Transverse colon (tissue), 4 donors: ENCODE measurements around the gene RPA3.

Source experiments
- EP300 ChIP-seq: sonication (generic); formaldehyde crosslinking; IDR thresholded peaks from one replicate; pipeline ENCODE4 v1.6.1; 2017; ENCODE audit warnings: antibody characterized with exemption, low read depth
- POLR2A ChIP-seq: fragments of 450-650 bp; IDR thresholded peaks from one replicate; pipeline ENCODE4 v1.6.1; 2016; ENCODE audit warnings: antibody characterized with exemption, mild to moderate bottlenecking, moderate library complexity
- POLR2AphosphoS5 ChIP-seq, 3 donors: sonication (generic); formaldehyde crosslinking; IDR thresholded peaks; one replicate each; pipeline ENCODE4 v1.6.1; 2016; ENCODE audit warnings: antibody characterized with exemption in 3 of 3
- TF ChIP-seq, protein P1 (sequence below), 5 experiments: fragments of 200-600 bp in 3 of 5; fragments of 450-650 bp in 2 of 5; sonication (generic) in 3 of 5; IDR thresholded peaks; 1 replicate in 2 of 5; 2 replicates in 3 of 5; pipeline ENCODE4 v1.5.1; 2016 to 2017; ENCODE audit warnings: antibody characterized with exemption in 5 of 5, inconsistent platforms in 3 of 5, mild to moderate bottlenecking in 2 of 5, moderate library complexity in 1 of 5

DNA sequence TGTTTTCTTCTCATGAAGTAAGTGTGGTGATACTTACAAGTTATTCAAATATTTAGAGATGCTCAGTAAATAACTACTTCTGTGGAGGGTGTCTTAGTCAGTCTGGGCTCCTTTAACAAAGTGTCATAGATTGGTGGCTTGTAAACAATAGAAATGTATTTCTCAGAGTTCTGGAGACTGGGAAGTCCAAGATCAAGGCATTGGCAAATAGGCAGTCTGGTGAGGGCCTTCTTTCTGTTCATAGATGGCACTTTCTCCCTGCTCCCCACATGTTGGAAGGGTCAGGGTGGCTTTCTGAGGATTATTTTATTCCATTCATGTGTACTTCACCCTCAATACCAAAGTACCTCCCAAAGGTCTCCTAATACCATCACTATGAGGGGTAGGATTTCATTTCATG, 18.4 kb downstream of the RPA3 start:
- TF ChIP-seq, protein P1, sequence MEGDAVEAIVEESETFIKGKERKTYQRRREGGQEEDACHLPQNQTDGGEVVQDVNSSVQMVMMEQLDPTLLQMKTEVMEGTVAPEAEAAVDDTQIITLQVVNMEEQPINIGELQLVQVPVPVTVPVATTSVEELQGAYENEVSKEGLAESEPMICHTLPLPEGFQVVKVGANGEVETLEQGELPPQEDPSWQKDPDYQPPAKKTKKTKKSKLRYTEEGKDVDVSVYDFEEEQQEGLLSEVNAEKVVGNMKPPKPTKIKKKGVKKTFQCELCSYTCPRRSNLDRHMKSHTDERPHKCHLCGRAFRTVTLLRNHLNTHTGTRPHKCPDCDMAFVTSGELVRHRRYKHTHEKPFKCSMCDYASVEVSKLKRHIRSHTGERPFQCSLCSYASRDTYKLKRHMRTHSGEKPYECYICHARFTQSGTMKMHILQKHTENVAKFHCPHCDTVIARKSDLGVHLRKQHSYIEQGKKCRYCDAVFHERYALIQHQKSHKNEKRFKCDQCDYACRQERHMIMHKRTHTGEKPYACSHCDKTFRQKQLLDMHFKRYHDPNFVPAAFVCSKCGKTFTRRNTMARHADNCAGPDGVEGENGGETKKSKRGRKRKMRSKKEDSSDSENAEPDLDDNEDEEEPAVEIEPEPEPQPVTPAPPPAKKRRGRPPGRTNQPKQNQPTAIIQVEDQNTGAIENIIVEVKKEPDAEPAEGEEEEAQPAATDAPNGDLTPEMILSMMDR (IDR thresholded peaks at IDR 0.05) = no peak
- no peak for TF ChIP-seq POLR2A
- TF ChIP-seq EP300 = no peak
- no peak for TF ChIP-seq POLR2AphosphoS5 (IDR thresholded peaks at IDR 0.05)
